Osteocyte (in vitro differentiated cells): ENCODE results near the gene DHRS12. TPM values are rescaled to one million over a fixed set of nuclear protein-coding genes. Genes with fewer than 3 reads are reported as not detected.

Source experiments
- DNase-seq: peaks from one replicate; pipeline ENCODE4 v3.0.0; 2021; ENCODE audit warnings: mixed read lengths; ENCODE audit not compliant: unreplicated experiment; ENCODE audit errors: extremely low spot score
- H3K27ac Mint-ChIP-seq: one replicate; pipeline ENCODE4 v1.8.0; 2021; ENCODE audit warnings: mild to moderate bottlenecking, mixed read lengths; ENCODE audit not compliant: unreplicated experiment
- H3K27me3 Mint-ChIP-seq: one replicate; pipeline ENCODE4 v1.8.0; 2021; ENCODE audit warnings: mixed read lengths; ENCODE audit not compliant: unreplicated experiment
- H3K36me3 Mint-ChIP-seq: one replicate; pipeline ENCODE4 v1.8.0; 2021; ENCODE audit warnings: mixed read lengths; ENCODE audit not compliant: unreplicated experiment
- H3K4me1 Mint-ChIP-seq: one replicate; pipeline ENCODE4 v1.8.0; 2021; ENCODE audit warnings: mixed read lengths; ENCODE audit not compliant: unreplicated experiment
- H3K4me3 Mint-ChIP-seq: one replicate; pipeline ENCODE4 v1.8.0; 2021; ENCODE audit warnings: mild to moderate bottlenecking, moderate library complexity, mixed read lengths; ENCODE audit not compliant: unreplicated experiment
- H3K9me3 Mint-ChIP-seq: one replicate; pipeline ENCODE4 v1.8.0; 2021; ENCODE audit warnings: mixed read lengths; ENCODE audit not compliant: unreplicated experiment
- CTCF ChIP-seq: fragments of 200-600 bp; sonication (generic); IDR thresholded peaks from 2 replicates; pipeline ENCODE4 v1.5.0; 2021; ENCODE audit warnings: antibody characterized with exemption, mild to moderate bottlenecking, moderate library complexity
- total RNA-seq: library from RNA; stranded (reverse); gene quantifications from 2 replicates; pipeline ENCODE4 v1.2.1, GENCODE V29; 2021

Gene DHRS12
- total RNA-seq, 1 donor from 2014 or later: 9.2 TPM

- DNase-seq: no peak
- no peak for TF ChIP-seq CTCF
- peaks cover 12% of the 10 kb centered on the region for H3K36me3 Mint-ChIP-seq
- no peak overlapping the region for H3K27ac Mint-ChIP-seq
- no peaks in the 10 kb centered on the region for H3K27me3 Mint-ChIP-seq
- H3K4me1 Mint-ChIP-seq: peaks cover 25% of the 10 kb centered on the region
- H3K4me3 Mint-ChIP-seq: no peak overlapping the region
- H3K9me3 Mint-ChIP-seq: no peaks in the 10 kb centered on the region
These were observed 73.0 kb downstream of the DHRS12 start for GRCh38 chr13:51730927-51731326.

GRCh38 chr13:51729866-51730553 lies 74.0 kb downstream of the DHRS12 start:
- no peaks in the 10 kb centered on the region for H3K9me3 Mint-ChIP-seq
- H3K27me3 Mint-ChIP-seq: no peaks in the 10 kb centered on the region
- no peak for DNase-seq
- H3K4me3 Mint-ChIP-seq: no peak overlapping the region
- no peak for TF ChIP-seq CTCF
- no peak overlapping the region for H3K27ac Mint-ChIP-seq
- H3K36me3 Mint-ChIP-seq: peaks cover 10% of the 10 kb centered on the region
- peaks cover 25% of the 10 kb centered on the region for H3K4me1 Mint-ChIP-seq

GRCh38 chr13:51728972-51729371 lies 75.0 kb downstream of the DHRS12 start:
- H3K36me3 Mint-ChIP-seq: peaks cover 10% of the 10 kb centered on the region
- H3K9me3 Mint-ChIP-seq: no peaks in the 10 kb centered on the region
- no peak for TF ChIP-seq CTCF
- no peak overlapping the region for H3K4me3 Mint-ChIP-seq
- no peak for DNase-seq
- peaks cover 20% of the 10 kb centered on the region for H3K4me1 Mint-ChIP-seq
- no peaks in the 10 kb centered on the region for H3K27me3 Mint-ChIP-seq
- no peak overlapping the region for H3K27ac Mint-ChIP-seq

GRCh38 chr13:51728275-51728673 lies 75.7 kb downstream of the DHRS12 start:
- DNase-seq: no peak
- no peaks in the 10 kb centered on the region for H3K9me3 Mint-ChIP-seq
- peaks cover 12% of the 10 kb centered on the region for H3K36me3 Mint-ChIP-seq
- H3K4me3 Mint-ChIP-seq: no peak overlapping the region
- peaks cover 14% of the 10 kb centered on the region for H3K4me1 Mint-ChIP-seq
- TF ChIP-seq CTCF: no peak
- H3K27ac Mint-ChIP-seq: no peak overlapping the region
- H3K27me3 Mint-ChIP-seq: no peaks in the 10 kb centered on the region

- no peak overlapping the region for H3K4me3 Mint-ChIP-seq
- TF ChIP-seq CTCF: no peak
- no peak for DNase-seq
- peaks cover 19% of the 10 kb centered on the region for H3K4me1 Mint-ChIP-seq
- H3K27ac Mint-ChIP-seq: no peak overlapping the region
- no peaks in the 10 kb centered on the region for H3K9me3 Mint-ChIP-seq
- no peaks in the 10 kb centered on the region for H3K27me3 Mint-ChIP-seq
- H3K36me3 Mint-ChIP-seq: peaks cover 13% of the 10 kb centered on the region
These were observed 76.2 kb downstream of the DHRS12 start for GRCh38 chr13:51727634-51728274.
